ENCODE results near the gene GSTK1.

DNA sequence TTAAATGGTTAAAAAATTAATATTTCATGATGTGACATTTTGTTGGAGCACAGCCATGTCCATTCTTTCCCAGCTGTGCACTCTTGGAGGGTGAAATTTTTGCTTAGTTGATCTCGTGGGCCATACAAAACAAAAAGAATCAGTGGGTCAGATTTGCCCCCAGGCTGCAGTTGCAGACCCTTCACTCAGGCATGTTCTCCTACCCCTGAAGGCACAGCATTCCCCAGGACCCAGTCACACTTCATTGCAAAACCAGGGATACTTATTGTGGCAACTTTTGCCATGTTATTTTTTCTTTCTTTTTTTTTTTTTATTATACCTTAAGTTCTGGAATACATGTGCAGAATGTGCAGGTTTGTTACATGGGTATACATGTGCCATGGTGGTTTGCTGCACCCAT, 35.4 kb upstream of the GSTK1 start:
- TF ChIP-seq POLR2AphosphoS5 (IDR thresholded peaks at IDR 0.05) (no peak), POLR2A (IDR thresholded peaks at IDR 0.05) (no peak), EP300 (IDR thresholded peaks at IDR 0.05) (no peak)
- TF ChIP-seq, protein P1, sequence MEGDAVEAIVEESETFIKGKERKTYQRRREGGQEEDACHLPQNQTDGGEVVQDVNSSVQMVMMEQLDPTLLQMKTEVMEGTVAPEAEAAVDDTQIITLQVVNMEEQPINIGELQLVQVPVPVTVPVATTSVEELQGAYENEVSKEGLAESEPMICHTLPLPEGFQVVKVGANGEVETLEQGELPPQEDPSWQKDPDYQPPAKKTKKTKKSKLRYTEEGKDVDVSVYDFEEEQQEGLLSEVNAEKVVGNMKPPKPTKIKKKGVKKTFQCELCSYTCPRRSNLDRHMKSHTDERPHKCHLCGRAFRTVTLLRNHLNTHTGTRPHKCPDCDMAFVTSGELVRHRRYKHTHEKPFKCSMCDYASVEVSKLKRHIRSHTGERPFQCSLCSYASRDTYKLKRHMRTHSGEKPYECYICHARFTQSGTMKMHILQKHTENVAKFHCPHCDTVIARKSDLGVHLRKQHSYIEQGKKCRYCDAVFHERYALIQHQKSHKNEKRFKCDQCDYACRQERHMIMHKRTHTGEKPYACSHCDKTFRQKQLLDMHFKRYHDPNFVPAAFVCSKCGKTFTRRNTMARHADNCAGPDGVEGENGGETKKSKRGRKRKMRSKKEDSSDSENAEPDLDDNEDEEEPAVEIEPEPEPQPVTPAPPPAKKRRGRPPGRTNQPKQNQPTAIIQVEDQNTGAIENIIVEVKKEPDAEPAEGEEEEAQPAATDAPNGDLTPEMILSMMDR (IDR thresholded peaks at IDR 0.05), result no peak
